GM18861 (cell line): ENCODE measurements around the gene TSEN2.

Source experiments
- ATAC-seq: cut with Tn5 transposase; IDR thresholded peaks from one replicate; pipeline ENCODE4 v1.9.1; 2021; ENCODE audit not compliant: unreplicated experiment

TSEN2 gene

DNA sequence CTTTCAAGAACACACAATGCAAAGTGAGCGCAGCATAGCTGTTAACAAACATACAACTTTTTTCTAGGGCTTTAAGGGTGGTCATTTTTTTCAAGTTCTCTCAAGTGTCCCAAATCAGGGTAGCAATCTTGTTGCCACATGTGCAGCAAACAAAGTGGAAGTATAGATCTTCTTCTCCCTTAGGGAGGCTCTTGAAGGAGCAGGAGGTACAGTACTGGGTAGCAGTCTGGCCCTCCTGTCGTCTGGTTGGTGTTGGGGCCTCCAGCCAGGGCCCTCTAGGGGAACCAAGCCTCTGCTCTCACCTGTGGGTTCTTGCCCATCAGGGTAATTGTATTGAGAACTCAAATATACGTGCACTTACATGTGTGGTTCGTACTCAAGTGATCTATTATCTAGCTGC is 98.5 kb downstream of the TSEN2 start:
- no peak for ATAC-seq
